ENCODE results near the gene FOXA3. TPM values are rescaled to one million over a fixed set of nuclear protein-coding genes. Genes with fewer than 3 reads are reported as not detected.

Gene FOXA3
- total RNA-seq, 4 donors from 2014 or later: 0.12 TPM; not detected in 3

GRCh38 chr19:45922281-45922680, 58.2 kb downstream of the FOXA3 start:
- no peak for DNase-seq (ENCODE audit: low spot score in 2 of 2)
- WGBS, 2 donors: 63 to 66% methylated on average over 9 of the region's 9 CpGs
- intact Hi-C loops (cut with DNase I; ENCODE audit: low total_unique reads): no loop called here
- H3K4me3 ChIP-seq (ENCODE audit: low read depth, poor library complexity, severe bottlenecking): no peak overlapping the region
- TF ChIP-seq CTCF (IDR thresholded peaks at IDR 0.05): no peak
- no peak for TF ChIP-seq POLR2A (IDR thresholded peaks at IDR 0.05)

Other genes starting within 250 kb of the FOXA3 start
- 100 to 1,000 TPM in 1 of 4 donors, 10 to 100 TPM in 3; 85.6 to 101 (median 89.4) TPM for gene EML2, start 224.9 kb upstream of the FOXA3 start, total RNA-seq
- gene GIPR, start 196.1 kb upstream of the FOXA3 start, total RNA-seq: 1 to 10 TPM; 1.4 to 3.9 (median 2.0) TPM
- 100 to 1,000 TPM; 144 to 223 (median 161) TPM for gene SNRPD2, start 172.4 kb upstream of the FOXA3 start, total RNA-seq
- 1 to 10 TPM; 3.4 to 8.7 (median 6.8) TPM for gene QPCTL, start 171.7 kb upstream of the FOXA3 start, total RNA-seq
- 10 to 100 TPM; 22.0 to 26.7 (median 25.4) TPM for gene FBXO46, start 133.4 kb upstream of the FOXA3 start, total RNA-seq
- not detected for gene MEIOSIN, start 130.9 kb upstream of the FOXA3 start, total RNA-seq
- 10 to 100 TPM; 12.6 to 17.3 (median 13.8) TPM for gene SIX5, start 95.1 kb upstream of the FOXA3 start, total RNA-seq
- 10 to 100 TPM in 3 of 4 donors, 1 to 10 TPM in 1; 8.8 to 20.2 (median 13.8) TPM for gene DMPK, start 81.8 kb upstream of the FOXA3 start, total RNA-seq
- 10 to 100 TPM; 20.0 to 31.0 (median 28.0) TPM for gene DMWD, start 71.5 kb upstream of the FOXA3 start, total RNA-seq
- not detected for gene RSPH6A, start 49.0 kb upstream of the FOXA3 start, total RNA-seq
- 10 to 100 TPM; 30.3 to 62.8 (median 46.6) TPM for gene SYMPK, start 1.2 kb upstream of the FOXA3 start, total RNA-seq
- 10 to 100 TPM; 38.9 to 44.0 (median 42.8) TPM for gene IRF2BP1, start 21.8 kb downstream of the FOXA3 start, total RNA-seq
- gene MYPOP, start 38.3 kb downstream of the FOXA3 start, total RNA-seq: 1 to 10 TPM; 2.0 to 8.0 (median 7.2) TPM
- gene NANOS2, start 50.5 kb downstream of the FOXA3 start, total RNA-seq: not detected
- under 1 TPM; 0.25 to 0.91 (median 0.66) TPM for gene NOVA2, start 109.5 kb downstream of the FOXA3 start, total RNA-seq
- gene CCDC61, start 131.1 kb downstream of the FOXA3 start, total RNA-seq: 10 to 100 TPM in 2 of 4 donors, 1 to 10 TPM in 2; 7.2 to 14.4 (median 10.4) TPM
- not detected for gene PGLYRP1, start 158.7 kb downstream of the FOXA3 start, total RNA-seq
- 1 to 10 TPM in 3 of 4 donors, under 1 TPM in 1; 0.80 to 5.5 (median 2.7) TPM for gene IGFL4, start 176.7 kb downstream of the FOXA3 start, total RNA-seq